Inflammatory macrophage (primary cell): ENCODE data around the gene E2F1.
"Not testable (repeated sequence)": the region's sequence is repeated elsewhere in the genome, so short reads cannot be mapped to it uniquely, and the experiment has no call there.

Experiments
- DNase-seq, 2 donors: peaks; one replicate each; pipeline ENCODE4 v3.0.0-alpha.2; 2020 to 2022

The E2F1 gene

DNA sequence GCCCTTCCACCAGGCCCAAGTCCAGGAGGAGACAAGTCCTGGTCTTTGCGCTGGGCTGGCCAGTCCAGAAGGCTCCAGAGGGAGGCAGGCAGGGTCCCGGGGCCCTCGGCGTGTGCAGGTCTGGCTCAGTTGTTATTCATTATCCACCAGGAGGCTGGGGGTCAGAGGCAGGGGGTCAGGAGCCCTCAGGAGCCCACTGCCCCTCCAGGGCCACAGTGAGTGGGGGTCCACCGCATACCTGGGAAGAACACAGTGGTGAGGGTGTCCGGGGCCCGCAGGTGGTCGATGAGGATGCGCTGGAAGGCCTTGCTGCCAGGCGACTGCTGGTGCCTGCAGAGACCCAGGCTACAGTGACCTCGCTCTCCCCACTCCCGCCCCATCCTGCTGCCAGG is 28.5 kb downstream of the E2F1 start:
- no peak for DNase-seq

- DNase-seq = no peak
Observed at GRCh38 chr20:33656783-33657703, 29.1 kb downstream of the E2F1 start.

- DNase-seq = no peak
Observed at GRCh38 chr20:33656010-33656782, 30.0 kb downstream of the E2F1 start.

GRCh38 chr20:33655164-33655563 is 31.0 kb downstream of the E2F1 start:
- no peak for DNase-seq

- DNase-seq = no peak
Observed at GRCh38 chr20:33654680-33655161, 31.5 kb downstream of the E2F1 start.

GRCh38 chr20:33653900-33654596 is 32.1 kb downstream of the E2F1 start:
- DNase-seq = no peak

GRCh38 chr20:33653218-33653899 is 32.8 kb downstream of the E2F1 start:
- peak; percentile 10 to 15 for DNase-seq

- no peak for DNase-seq
Observed at GRCh38 chr20:33651562-33652048, 34.6 kb downstream of the E2F1 start.

GRCh38 chr20:33650753-33651561 is 35.2 kb downstream of the E2F1 start:
- DNase-seq = no peak

DNA sequence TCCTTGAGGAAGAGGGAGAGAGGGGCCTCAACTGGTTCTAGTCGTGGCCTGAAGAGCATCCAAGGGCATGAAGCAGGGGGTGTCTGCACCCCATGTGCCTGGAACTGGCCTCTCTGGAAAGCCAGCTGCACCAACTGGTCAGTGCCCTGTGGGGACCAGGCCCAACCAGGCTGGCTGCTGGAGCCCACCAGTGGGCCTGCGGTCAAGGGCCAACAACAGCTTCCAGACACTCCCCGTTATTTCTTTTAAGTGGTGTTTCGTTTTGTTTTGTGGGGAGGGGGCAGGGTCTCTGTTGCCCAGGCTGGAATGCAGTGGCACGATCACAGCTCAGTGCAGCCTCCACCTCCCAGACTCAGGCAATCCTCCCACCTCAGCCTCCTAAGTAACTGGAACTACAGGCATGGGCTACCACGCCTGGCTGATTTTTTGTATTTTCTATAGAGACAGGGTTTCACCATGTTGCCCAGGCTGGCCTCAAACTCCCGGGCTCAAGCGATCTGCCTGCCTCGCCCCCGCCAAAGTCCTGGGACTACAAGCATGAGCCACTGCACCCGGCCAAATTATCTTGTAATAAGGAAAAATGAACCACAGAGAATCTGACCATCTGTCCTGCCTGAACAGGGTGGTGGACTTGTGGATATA is 36.0 kb downstream of the E2F1 start:
- no peak for DNase-seq

DNA sequence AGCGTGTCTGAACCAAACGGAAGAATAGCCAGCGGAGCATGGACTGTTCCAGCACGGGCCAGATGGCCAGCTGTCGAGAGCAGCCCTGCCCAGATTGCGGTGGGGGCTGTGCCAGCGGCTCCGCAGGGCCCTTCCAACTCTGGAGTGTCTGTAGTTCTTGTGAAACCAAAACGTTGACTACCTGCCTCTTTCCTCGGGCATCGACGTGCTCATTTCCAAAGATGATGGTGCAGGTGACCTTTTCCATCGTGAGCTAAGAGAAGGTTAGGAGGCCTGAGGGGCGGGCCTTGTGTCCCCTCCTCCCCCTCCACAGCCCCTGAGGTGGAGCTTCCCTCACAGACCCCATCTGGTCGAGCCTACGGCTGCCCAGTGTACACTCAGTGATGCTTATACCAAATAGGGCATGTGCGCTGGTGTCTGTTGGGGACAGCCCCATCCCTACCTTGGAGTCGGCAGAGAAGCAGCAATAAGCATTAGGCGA is 36.9 kb downstream of the E2F1 start:
- DNase-seq = no peak

DNA sequence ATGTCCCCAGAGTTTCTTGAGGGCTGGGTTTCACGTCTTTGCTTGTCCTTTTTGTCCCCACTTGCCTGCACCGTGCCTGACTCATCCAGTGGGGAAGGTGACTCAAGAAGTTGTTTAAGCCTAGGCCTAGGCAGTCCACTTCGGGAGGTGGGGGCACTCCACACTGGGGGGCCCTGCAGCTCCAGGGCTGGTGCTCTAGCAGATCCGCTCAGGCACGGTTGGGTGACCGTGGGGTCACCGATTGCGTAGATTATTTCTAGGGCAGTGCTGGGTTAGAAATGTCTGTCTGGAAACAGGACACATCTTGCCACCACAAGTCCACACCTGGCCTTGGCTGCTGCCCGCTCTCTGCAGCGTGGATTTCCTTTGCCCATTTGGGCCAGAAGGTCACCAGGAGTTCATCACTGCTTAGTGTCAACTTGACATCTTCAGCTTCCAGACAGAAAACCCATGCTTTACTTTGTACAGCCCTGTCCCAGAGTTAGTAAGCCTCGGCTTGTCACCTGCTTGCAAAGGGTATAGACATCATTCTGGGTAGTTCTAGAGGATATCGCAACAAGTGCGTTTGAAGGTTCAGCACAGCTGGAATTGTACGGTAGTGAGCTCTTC is 37.7 kb downstream of the E2F1 start:
- no peak for DNase-seq

- no peak for DNase-seq
Observed at GRCh38 chr20:33647603-33648395, 38.4 kb downstream of the E2F1 start.

GRCh38 chr20:33646959-33647602 is 39.1 kb downstream of the E2F1 start:
- not testable (repeated sequence) for DNase-seq

DNA sequence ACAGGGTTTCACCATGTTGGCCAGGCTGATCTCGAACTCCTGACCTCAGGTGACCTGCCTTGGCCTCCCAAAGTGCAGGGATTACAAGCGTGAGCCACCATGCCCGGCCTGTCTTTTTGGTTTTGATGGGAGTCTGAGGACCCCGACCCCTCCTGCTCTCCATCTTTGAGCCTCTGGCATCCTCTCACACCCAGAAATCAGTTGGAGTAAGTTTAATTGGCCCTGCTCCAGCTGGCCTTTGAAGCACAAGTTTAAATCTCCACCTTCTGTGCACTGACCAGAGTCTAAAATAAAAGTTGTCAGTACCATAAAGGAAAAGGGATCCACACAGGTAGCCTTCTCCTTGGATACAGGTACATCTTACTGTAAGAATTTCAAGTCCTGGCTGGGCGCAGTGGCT is 40.0 kb downstream of the E2F1 start:
- no peak for DNase-seq

GRCh38 chr20:33645396-33645795 is 40.8 kb downstream of the E2F1 start:
- DNase-seq = no peak

DNA sequence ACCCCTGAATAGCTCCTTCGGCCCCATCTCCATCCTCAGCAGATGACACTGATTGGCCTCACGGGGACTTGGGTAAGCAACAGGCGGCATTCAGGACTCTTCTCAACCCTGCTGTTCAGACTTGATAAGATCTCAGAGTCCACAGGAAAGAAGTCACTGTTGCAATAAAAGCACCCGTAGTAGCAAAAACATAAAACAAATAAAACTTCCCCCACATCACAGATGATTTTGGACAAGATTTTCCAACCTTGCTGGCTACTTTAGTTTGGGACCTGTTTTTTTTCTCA is 41.2 kb downstream of the E2F1 start:
- no peak for DNase-seq

GRCh38 chr20:33644313-33645071 is 41.7 kb downstream of the E2F1 start:
- no peak for DNase-seq
